NK-92 (cell line): ENCODE results near the gene TRPC4AP.
"Not testable (repeated sequence)": the region's sequence is repeated elsewhere in the genome, so short reads cannot be mapped to it uniquely, and the experiment has no call there.

Experiments used
- DNase-seq: peaks from one replicate; lab custom pipeline; 2025; ENCODE audit not compliant: unreplicated experiment; lab: John Stamatoyannopoulos, UW

TRPC4AP gene

GRCh38 chr20:35059612-35060011, 33.0 kb downstream of the TRPC4AP start:
- DNase-seq = no peak

GRCh38 chr20:35059110-35059509, 33.5 kb downstream of the TRPC4AP start:
- DNase-seq = no peak

- no peak for DNase-seq
Measured at GRCh38 chr20:35055445-35056276, 36.9 kb downstream of the TRPC4AP start.

GRCh38 chr20:35054814-35055213, 37.8 kb downstream of the TRPC4AP start:
- no peak for DNase-seq

- DNase-seq = not testable (repeated sequence)
Measured at GRCh38 chr20:35052616-35053015, 40.0 kb downstream of the TRPC4AP start.

GRCh38 chr20:35049776-35050352, 42.7 kb downstream of the TRPC4AP start:
- no peak for DNase-seq

GRCh38 chr20:35048739-35049138, 43.9 kb downstream of the TRPC4AP start:
- no peak for DNase-seq

- DNase-seq = no peak
Measured at GRCh38 chr20:35042268-35042667, 50.3 kb downstream of the TRPC4AP start.

- DNase-seq = no peak
Measured at GRCh38 chr20:35040646-35041045, 52.0 kb downstream of the TRPC4AP start.

- no peak for DNase-seq
Measured at GRCh38 chr20:35039846-35040489, 52.6 kb downstream of the TRPC4AP start.

GRCh38 chr20:35039146-35039545, 53.5 kb downstream of the TRPC4AP start:
- no peak for DNase-seq

GRCh38 chr20:35034145-35034544, 58.5 kb downstream of the TRPC4AP start:
- no peak for DNase-seq

- no peak for DNase-seq
Measured at GRCh38 chr20:35030136-35030535, 62.5 kb downstream of the TRPC4AP start.

GRCh38 chr20:35027301-35027700, 65.3 kb downstream of the TRPC4AP start:
- DNase-seq = no peak

- no peak for DNase-seq
Measured at GRCh38 chr20:35025116-35025515, 67.5 kb downstream of the TRPC4AP start.

GRCh38 chr20:35023624-35024023, 69.0 kb downstream of the TRPC4AP start:
- no peak for DNase-seq

- no peak for DNase-seq
Measured at GRCh38 chr20:35021831-35022230, 70.8 kb downstream of the TRPC4AP start.

- no peak for DNase-seq
Measured at GRCh38 chr20:35021063-35021462, 71.5 kb downstream of the TRPC4AP start.

- DNase-seq = no peak
Measured at GRCh38 chr20:35020108-35020928, 72.3 kb downstream of the TRPC4AP start.

- no peak for DNase-seq
Measured at GRCh38 chr20:35018590-35019371, 73.8 kb downstream of the TRPC4AP start.
